T47D (cell line): ENCODE data around the gene ADAMTS15.
A peak's percentile ranks its signal among the peaks of the same experiment; 100 is the strongest.

Source experiments
- DNase-seq, 2 experiments: peaks; one replicate each; pipeline versions ENCODE4 v3.0.0 to v3.0.0-alpha.2; 2011 to 2012; ENCODE audit warnings: low read depth in 1 of 2, low spot score in 1 of 2
- JUND ChIP-seq: IDR thresholded peaks from 2 replicates; pipeline ENCODE4 v1.6.1; 2012; ENCODE audit warnings: low read depth
- in situ Hi-C: cut with HindIII; loops from 2 replicates; pipeline ENCODE4 v1.10.0; 2016; ENCODE audit warnings: low sequenced_read_pairs, low pct_unique_long_range_greater_than_20kb

The ADAMTS15 gene

DNA sequence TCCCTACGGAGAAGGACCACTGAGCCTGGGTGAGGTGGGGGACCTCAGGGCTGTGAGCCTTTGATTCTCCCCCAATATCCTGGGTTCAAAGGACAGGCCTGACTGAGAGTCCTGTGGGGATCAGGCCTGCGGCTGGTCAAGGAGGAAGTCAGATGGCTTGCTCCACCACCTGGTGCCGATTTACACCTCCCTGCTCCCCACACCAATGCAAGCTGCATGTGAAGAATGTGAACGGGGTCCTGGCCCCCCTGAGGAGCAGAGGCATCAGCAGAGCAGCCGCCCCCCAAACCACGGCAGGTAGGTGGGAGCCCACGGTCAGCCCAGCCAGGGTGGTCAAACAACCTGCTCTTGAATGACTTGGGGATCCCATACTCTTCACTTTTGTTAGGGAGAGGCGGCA lies 26.7 kb upstream of the ADAMTS15 start:
- TF ChIP-seq JUND: no peak
- no peak for DNase-seq
- in situ Hi-C loops: no loop called here

GRCh38 chr11:130422251-130422995 lies 26.0 kb upstream of the ADAMTS15 start:
- no peak for TF ChIP-seq JUND
- in situ Hi-C loops: no loop called here
- DNase-seq: no peak

DNA sequence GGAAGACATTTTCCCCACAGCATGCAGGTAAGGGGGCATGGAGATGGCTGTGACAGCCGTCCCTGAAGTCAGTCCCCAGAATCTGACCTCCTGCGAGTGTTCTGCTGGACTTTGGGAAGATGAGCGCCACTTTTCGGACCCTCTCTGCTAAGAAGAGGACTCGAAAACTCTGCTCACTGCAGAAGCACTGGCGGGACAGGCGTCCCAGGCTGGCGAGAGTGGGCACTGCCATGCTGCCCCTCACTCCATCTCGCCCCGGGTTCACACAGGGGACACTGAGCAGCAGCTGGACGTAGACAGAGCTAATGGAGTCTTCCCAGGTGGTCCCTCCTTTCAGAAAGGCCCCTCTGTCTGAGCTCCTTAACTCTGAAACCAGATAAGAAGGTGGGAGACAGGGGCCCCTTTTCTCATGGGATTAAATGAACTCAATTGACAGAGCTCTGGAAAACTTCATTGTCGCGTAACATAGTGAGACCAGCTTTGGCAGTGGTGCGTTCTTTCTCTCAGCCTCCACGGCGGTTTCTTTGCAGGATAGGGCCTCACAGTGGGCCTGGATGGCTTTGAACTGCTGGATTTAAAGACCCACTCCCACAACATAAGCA lies 24.8 kb upstream of the ADAMTS15 start:
- in situ Hi-C loops: no loop called here

DNA sequence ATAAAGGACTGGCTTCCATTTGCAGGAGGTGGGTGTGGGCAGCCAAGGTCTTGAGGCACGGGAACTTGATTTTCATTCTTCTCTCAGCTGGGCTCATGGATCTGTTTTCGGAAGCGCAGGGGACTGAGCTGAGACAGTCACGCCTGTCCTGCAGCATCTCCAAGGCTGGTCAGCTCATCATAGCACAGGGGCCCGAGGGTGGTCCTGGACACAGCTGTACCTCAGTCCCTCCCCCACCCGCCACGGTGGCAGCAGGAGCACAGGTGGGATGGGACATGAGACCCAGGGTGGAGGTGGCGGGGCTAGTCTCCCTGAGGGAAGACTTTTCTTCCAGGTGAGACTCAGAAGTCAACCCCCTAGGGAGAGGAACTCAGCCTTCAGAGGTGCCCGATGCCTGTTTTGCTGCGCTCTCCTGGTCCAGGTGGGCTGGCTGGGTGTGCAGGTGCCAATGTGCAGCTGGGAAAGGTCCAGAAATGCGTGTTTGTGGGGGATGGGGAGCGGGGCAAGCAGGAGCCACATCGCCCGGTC lies 23.8 kb upstream of the ADAMTS15 start:
- no peak for TF ChIP-seq JUND
- no peak for DNase-seq
- in situ Hi-C loops: loop anchor here (25.0 kb wide), 1 partner anchor 438 kb away; no protein-coding TSS in a partner anchor

More for the DNA sequence above, 24.8 kb upstream of the ADAMTS15 start:
- DNase-seq: no peak
- no peak for TF ChIP-seq JUND

DNA sequence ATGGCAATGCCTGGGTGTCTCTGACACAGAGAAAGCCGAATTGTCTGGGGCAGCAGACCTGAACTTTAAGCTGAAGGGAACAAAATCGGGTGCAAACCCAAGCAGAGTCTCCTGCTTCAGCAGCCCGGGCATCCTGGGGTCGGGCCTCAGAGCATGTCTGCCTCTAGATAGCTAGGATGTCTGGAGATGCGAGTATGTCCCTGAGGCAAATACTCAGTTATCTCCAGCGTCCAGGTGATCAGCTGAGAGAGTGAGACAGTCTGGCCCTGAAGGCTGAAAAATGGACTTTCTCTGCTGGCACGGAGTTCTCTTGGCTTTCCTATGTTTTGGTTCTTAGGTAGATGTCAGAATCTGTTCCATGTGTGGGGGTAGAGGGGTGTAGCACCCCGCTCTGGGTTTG lies 23.3 kb upstream of the ADAMTS15 start:
- no peak for TF ChIP-seq JUND
- DNase-seq: no peak
- in situ Hi-C loops: loop anchor here (25.0 kb wide), 1 partner anchor 437 kb away; no protein-coding TSS in a partner anchor

DNA sequence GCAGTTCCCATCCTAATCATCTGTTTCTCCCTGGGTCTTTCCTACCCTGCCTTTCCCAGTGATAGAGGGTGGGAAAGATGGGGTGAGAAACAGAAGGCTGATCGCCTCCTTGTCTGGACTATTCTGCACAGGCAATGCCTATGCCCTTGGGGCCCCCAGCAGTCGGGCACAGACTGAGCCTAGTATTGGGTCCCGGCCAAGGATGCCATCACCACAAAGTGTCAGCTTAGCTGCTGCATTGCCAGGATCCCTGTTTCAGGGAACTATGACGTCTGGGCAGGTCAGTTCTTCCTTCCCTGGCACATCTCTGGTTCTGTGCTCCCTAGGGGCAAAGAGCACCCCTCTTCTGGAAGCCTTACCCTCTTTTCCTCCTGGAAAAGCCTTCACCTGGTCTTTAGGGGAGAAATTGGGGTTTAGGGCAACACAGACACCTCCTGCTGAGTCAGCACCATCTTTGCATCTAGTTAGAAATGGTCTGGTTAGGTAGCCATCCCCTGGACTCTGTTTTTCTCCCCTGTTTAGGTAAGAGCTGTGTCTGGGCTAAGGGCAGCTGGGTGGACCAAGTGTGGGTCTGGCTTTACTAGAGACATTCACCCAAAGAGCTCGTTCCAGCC lies 22.1 kb upstream of the ADAMTS15 start:
- no peak for DNase-seq
- in situ Hi-C loops: loop anchor here (25.0 kb wide), 1 partner anchor 436 kb away; no protein-coding TSS in a partner anchor
- no peak for TF ChIP-seq JUND

GRCh38 chr11:130426837-130427341 lies 21.6 kb upstream of the ADAMTS15 start:
- in situ Hi-C loops: loop anchor here (25.0 kb wide), 1 partner anchor 435 kb away; no protein-coding TSS in a partner anchor
- no peak for DNase-seq
- TF ChIP-seq JUND: no peak

GRCh38 chr11:130427581-130428315 lies 20.7 kb upstream of the ADAMTS15 start:
- in situ Hi-C loops: loop anchor here (25.0 kb wide), 1 partner anchor 435 kb away; no protein-coding TSS in a partner anchor
- DNase-seq: no peak
- TF ChIP-seq JUND: no peak

- no peak for TF ChIP-seq JUND
- DNase-seq: no peak
- in situ Hi-C loops: loop anchor here (25.0 kb wide), 1 partner anchor 434 kb away; no protein-coding TSS in a partner anchor
These were observed 19.9 kb upstream of the ADAMTS15 start, which contains the start of gene ADAMTS8 for GRCh38 chr11:130428316-130429119. Gene ADAMTS8 (minus strand): TSS chr11:130428609. CDS start chr11:130428286, 323 bp downstream.

DNA sequence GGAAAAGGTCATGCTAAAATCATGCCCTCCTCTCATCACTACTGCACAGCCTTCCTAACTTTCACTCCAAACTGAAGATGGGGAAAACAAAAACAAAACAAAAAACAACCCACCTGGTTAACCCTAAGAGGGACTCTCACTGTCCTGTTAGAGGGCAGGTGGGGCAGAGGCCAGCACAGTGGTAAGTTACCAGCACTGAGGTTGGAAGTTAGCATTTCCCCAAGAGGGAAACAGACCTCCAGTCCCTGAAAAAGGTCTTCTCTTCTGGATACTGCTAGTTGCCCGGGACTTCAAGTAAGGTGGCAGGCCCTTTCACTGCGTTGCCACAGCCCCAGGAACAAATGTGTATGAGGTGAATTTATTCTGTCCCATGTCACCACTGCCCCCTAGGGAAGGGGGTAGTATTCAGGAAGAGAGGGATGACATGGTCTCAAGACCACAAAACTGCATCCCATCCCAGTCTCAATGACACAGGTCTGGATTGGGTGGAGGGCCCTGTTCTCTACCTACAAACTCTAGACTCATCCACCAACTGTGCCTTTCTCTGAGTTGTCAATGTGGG lies 19.2 kb upstream of the ADAMTS15 start:
- in situ Hi-C loops: loop anchor here (25.0 kb wide), 1 partner anchor 433 kb away; no protein-coding TSS in a partner anchor
- no peak for TF ChIP-seq JUND
- DNase-seq: no peak

GRCh38 chr11:130429983-130430382 lies 18.5 kb upstream of the ADAMTS15 start:
- in situ Hi-C loops: loop anchor here (25.0 kb wide), 1 partner anchor 432 kb away; no protein-coding TSS in a partner anchor
- TF ChIP-seq JUND: no peak
- DNase-seq: peak in 1 of 2 experiments; percentile 63
